Measurements from ENCODE around the gene DLG1.

DLG1 gene

GRCh38 chr3:197132916-197133530, 165.4 kb downstream of the DLG1 start:
- Histone ChIP-seq H3K36me3 (no peaks in the 10 kb centered on the region), H3K27ac (no peak overlapping the region)

GRCh38 chr3:197125636-197126035, 172.8 kb downstream of the DLG1 start:
- Histone ChIP-seq H3K27ac (no peak overlapping the region), H3K36me3 (no peaks in the 10 kb centered on the region)

More at GRCh38 chr3:197132916-197133530, 165.4 kb downstream of the DLG1 start:
- no peaks in the 10 kb centered on the region for H3K9me3 ChIP-seq
- peaks cover 14 to 15% of the 10 kb centered on the region in 2 experiments for H3K4me1 ChIP-seq (ENCODE audit: control insufficient read depth in 1 of 2, insufficient read depth in 1 of 2, low read depth in 1 of 2, low read length in 1 of 2)
- H3K27me3 ChIP-seq: no peaks in the 10 kb centered on the region
- TF ChIP-seq CTCF (IDR thresholded peaks at IDR 0.05): no peak
- no peak overlapping the region for H3K4me3 ChIP-seq (ENCODE audit: low read depth in 1 of 2, low read length in 1 of 2)

GRCh38 chr3:197124713-197125112, 173.7 kb downstream of the DLG1 start:
- TF ChIP-seq CTCF (IDR thresholded peaks at IDR 0.05): no peak
- Histone ChIP-seq H3K36me3 (no peaks in the 10 kb centered on the region), H3K4me1 (ENCODE audit: control insufficient read depth in 1 of 2, insufficient read depth in 1 of 2, low read depth in 1 of 2, low read length in 1 of 2) (no peaks in the 10 kb centered on the region), H3K27ac (no peak overlapping the region), H3K27me3 (no peaks in the 10 kb centered on the region), H3K4me3 (ENCODE audit: low read depth in 1 of 2, low read length in 1 of 2) (no peak overlapping the region), H3K9me3 (no peaks in the 10 kb centered on the region)

More at GRCh38 chr3:197125636-197126035, 172.8 kb downstream of the DLG1 start:
- Histone ChIP-seq H3K27me3 (no peaks in the 10 kb centered on the region), H3K9me3 (no peaks in the 10 kb centered on the region), H3K4me1 (ENCODE audit: control insufficient read depth in 1 of 2, insufficient read depth in 1 of 2, low read depth in 1 of 2, low read length in 1 of 2) (no peaks in the 10 kb centered on the region), H3K4me3 (ENCODE audit: low read depth in 1 of 2, low read length in 1 of 2) (no peak overlapping the region)
- TF ChIP-seq CTCF (IDR thresholded peaks at IDR 0.05): no peak

GRCh38 chr3:197122394-197122793, 176.0 kb downstream of the DLG1 start:
- H3K36me3 ChIP-seq: no peaks in the 10 kb centered on the region
- H3K4me1 ChIP-seq (ENCODE audit: control insufficient read depth in 1 of 2, insufficient read depth in 1 of 2, low read depth in 1 of 2, low read length in 1 of 2): no peaks in the 10 kb centered on the region
- no peak for TF ChIP-seq CTCF (IDR thresholded peaks at IDR 0.05)
- no peak overlapping the region for H3K4me3 ChIP-seq (ENCODE audit: low read depth in 1 of 2, low read length in 1 of 2)
- no peaks in the 10 kb centered on the region for H3K9me3 ChIP-seq
- H3K27ac ChIP-seq: no peak overlapping the region
- H3K27me3 ChIP-seq: no peaks in the 10 kb centered on the region

GRCh38 chr3:197117114-197117513, 181.3 kb downstream of the DLG1 start:
- Histone ChIP-seq H3K9me3 (no peaks in the 10 kb centered on the region), H3K27ac (no peak overlapping the region), H3K27me3 (no peaks in the 10 kb centered on the region), H3K36me3 (no peaks in the 10 kb centered on the region), H3K4me3 (ENCODE audit: low read depth in 1 of 2, low read length in 1 of 2) (no peak overlapping the region), H3K4me1 (ENCODE audit: control insufficient read depth in 1 of 2, insufficient read depth in 1 of 2, low read depth in 1 of 2, low read length in 1 of 2) (peaks cover 0 to 2% of the 10 kb centered on the region in 2 experiments)
- TF ChIP-seq CTCF (IDR thresholded peaks at IDR 0.05): no peak
